H9 (cell line): ENCODE measurements around the gene CCL21. TPM values are rescaled to one million over a fixed set of nuclear protein-coding genes. Genes with fewer than 3 reads are reported as not detected.

Source experiments
- DNase-seq: peaks from one replicate; pipeline ENCODE4 v3.0.0-alpha.2; 2017
- H2AFZ ChIP-seq: one replicate; pipeline ENCODE4 v1.6.1; 2013; ENCODE audit warnings: mild to moderate bottlenecking, low read length, control low read depth, moderate library complexity
- H2AK5ac ChIP-seq: 2 replicates; pipeline ENCODE4 v1.6.1; 2013; ENCODE audit warnings: low read length, control low read depth, mixed read lengths; ENCODE audit not compliant: insufficient read length
- H2BK120ac ChIP-seq: one replicate; pipeline ENCODE4 v1.6.1; 2013; ENCODE audit warnings: low read depth, mild to moderate bottlenecking, low read length, control low read depth, inconsistent platforms; ENCODE audit not compliant: poor library complexity, severe bottlenecking
- H2BK12ac ChIP-seq: 2 replicates; pipeline ENCODE4 v1.6.1; 2013; ENCODE audit warnings: low read length, control low read depth, mixed read lengths, low read depth; ENCODE audit not compliant: insufficient read length
- H2BK15ac ChIP-seq: 2 replicates; pipeline ENCODE4 v1.6.1; 2013; ENCODE audit warnings: low read depth, low read length, control low read depth
- H2BK20ac ChIP-seq: one replicate; pipeline ENCODE4 v1.6.1; 2013; ENCODE audit warnings: low read depth, mild to moderate bottlenecking, low read length, control low read depth, inconsistent platforms; ENCODE audit not compliant: poor library complexity, severe bottlenecking
- H2BK5ac ChIP-seq: 2 replicates; pipeline ENCODE4 v1.6.1; 2013; ENCODE audit warnings: low read length, control low read depth, mixed read lengths; ENCODE audit not compliant: insufficient read length
- H3K14ac ChIP-seq: 2 replicates; pipeline ENCODE4 v1.6.1; 2013; ENCODE audit warnings: low read length, control low read depth; ENCODE audit not compliant: insufficient read depth
- H3K18ac ChIP-seq: 2 replicates; pipeline ENCODE4 v1.6.1; 2013; ENCODE audit warnings: low read depth, mild to moderate bottlenecking, mixed read lengths, low read length, control low read depth; ENCODE audit not compliant: insufficient read length
- H3K23ac ChIP-seq: 2 replicates; pipeline ENCODE4 v1.6.1; 2013; ENCODE audit warnings: low read length, control low read depth, mixed read lengths, low read depth; ENCODE audit not compliant: insufficient read length
- H3K23me2 ChIP-seq: 2 replicates; pipeline ENCODE4 v1.6.1; 2013; ENCODE audit warnings: low read depth, mild to moderate bottlenecking, mixed read lengths, low read length, control low read depth; ENCODE audit not compliant: insufficient read length, poor library complexity, severe bottlenecking
- H3K27ac ChIP-seq: 2 replicates; pipeline ENCODE4 v1.5.1; 2013; ENCODE audit warnings: low read length, control low read depth, mixed read lengths, low read depth; ENCODE audit not compliant: insufficient read length
- H3K27me3 ChIP-seq: 2 replicates; pipeline ENCODE4 v1.6.1; 2013; ENCODE audit warnings: low read length, control low read depth, inconsistent platforms; ENCODE audit not compliant: insufficient read depth
- H3K4ac ChIP-seq: 2 replicates; pipeline ENCODE4 v1.6.1; 2013; ENCODE audit warnings: low read depth, mild to moderate bottlenecking, control low read depth, inconsistent platforms, low read length, moderate library complexity
- H3K4me1 ChIP-seq: 2 replicates; pipeline ENCODE4 v1.6.1; 2013; ENCODE audit warnings: low read length, control low read depth, inconsistent platforms; ENCODE audit not compliant: insufficient read depth
- H3K4me2 ChIP-seq: 2 replicates; pipeline ENCODE4 v1.6.1; 2013; ENCODE audit warnings: low read length, control low read depth, mixed read lengths; ENCODE audit not compliant: insufficient read length, insufficient read depth
- H3K56ac ChIP-seq: 2 replicates; pipeline ENCODE4 v1.6.1; 2013; ENCODE audit warnings: low read depth, mild to moderate bottlenecking, mixed read lengths, low read length, control low read depth; ENCODE audit not compliant: insufficient read length
- H3K79me1 ChIP-seq: 2 replicates; pipeline ENCODE4 v1.6.1; 2013; ENCODE audit warnings: low read depth, mild to moderate bottlenecking, moderate library complexity, low read length, control low read depth, inconsistent platforms; ENCODE audit not compliant: insufficient read depth, poor library complexity, severe bottlenecking
- H3K79me2 ChIP-seq: 2 replicates; pipeline ENCODE4 v1.6.1; 2013; ENCODE audit warnings: low read length, control low read depth, inconsistent platforms; ENCODE audit not compliant: insufficient read depth
- H3K9ac ChIP-seq: 2 replicates; pipeline ENCODE4 v1.6.1; 2013; ENCODE audit warnings: low read length, control low read depth, mixed read lengths; ENCODE audit not compliant: insufficient read length; ENCODE audit errors: extremely low read depth
- H3K9me3 ChIP-seq: one replicate; pipeline ENCODE4 v1.6.1; 2013; ENCODE audit warnings: low read depth, low read length, inconsistent platforms; ENCODE audit not compliant: control insufficient read depth
- H3T11ph ChIP-seq: one replicate; pipeline ENCODE4 v1.6.1; 2013; ENCODE audit warnings: mild to moderate bottlenecking, low read length, control low read depth, inconsistent platforms
- H4K20me1 ChIP-seq: one replicate; pipeline ENCODE4 v1.6.1; 2013; ENCODE audit not compliant: control insufficient read depth, insufficient read length, insufficient read depth
- H4K5ac ChIP-seq: 2 replicates; pipeline ENCODE4 v1.6.1; 2013; ENCODE audit warnings: low read depth, mild to moderate bottlenecking, mixed read lengths, low read length, control low read depth; ENCODE audit not compliant: insufficient read length
- H4K8ac ChIP-seq: replicated peaks from 2 replicates; pipeline ENCODE4 v1.6.1; 2013; ENCODE audit warnings: low read length, control low read depth, mixed read lengths, low read depth; ENCODE audit not compliant: insufficient read length
- H4K91ac ChIP-seq: 2 replicates; pipeline ENCODE4 v1.6.1; 2013; ENCODE audit warnings: low read depth, mild to moderate bottlenecking, moderate library complexity, mixed read lengths, low read length, control low read depth; ENCODE audit not compliant: insufficient read length
- H3K27ac Mint-ChIP-seq, 3 experiments: 2 replicates in 2 of 3; 3 replicates in 1 of 3; pipeline ENCODE4 v1.8.0; 2020 to 2021; ENCODE audit warnings: mixed read lengths in 3 of 3, mild to moderate bottlenecking in 1 of 3, moderate library complexity in 1 of 3
- H3K27me3 Mint-ChIP-seq: 2 replicates; pipeline ENCODE4 v1.8.0; 2021; ENCODE audit warnings: low read depth, mild to moderate bottlenecking, moderate library complexity, mixed read lengths
- H3K36me3 Mint-ChIP-seq, 3 experiments: 2 replicates in 2 of 3; 3 replicates in 1 of 3; pipeline ENCODE4 v1.8.0; 2020 to 2021; ENCODE audit warnings: low read depth in 3 of 3, mixed read lengths in 3 of 3; ENCODE audit not compliant: insufficient read depth in 1 of 3
- H3K4me1 Mint-ChIP-seq, 2 experiments: 2 replicates each; pipeline ENCODE4 v1.8.0; 2020; ENCODE audit warnings: mixed read lengths in 2 of 2
- H3K4me3 Mint-ChIP-seq, 2 experiments: 2 replicates in 1 of 2; 3 replicates in 1 of 2; pipeline ENCODE4 v1.8.0; 2020 to 2021; ENCODE audit warnings: mild to moderate bottlenecking in 2 of 2, mixed read lengths in 2 of 2, moderate library complexity in 1 of 2
- H3K9me3 Mint-ChIP-seq, 2 experiments: 2 replicates in 1 of 2; 3 replicates in 1 of 2; pipeline ENCODE4 v1.8.0; 2020; ENCODE audit warnings: mild to moderate bottlenecking in 2 of 2, mixed read lengths in 2 of 2, moderate library complexity in 1 of 2
- CTCF ChIP-seq: fragments of 200-600 bp; sonication (generic); conservative IDR thresholded peaks from 3 replicates; pipeline ENCODE4 v1.8.0; 2021; ENCODE audit warnings: antibody characterized with exemption, mild to moderate bottlenecking
- WGBS: extraction: QIAGEN DNeasy Blood & Tissue Kit; methylation state at CpG from one replicate; pipeline ENCODE4 v1.1.7; 2013; ENCODE audit warnings: missing lambda C conversion rate, low lambda C conversion rate, mixed read lengths; ENCODE audit not compliant: insufficient read length; ENCODE audit errors: extremely low coverage; 5-methylcytosine and 5-hydroxymethylcytosine counted together
- total RNA-seq: library from RNA; stranded (reverse); gene quantifications from 2 replicates; pipeline ENCODE4 v1.2.1, GENCODE V29; 2021

Gene CCL21
- total RNA-seq, 1 experiment from 2014 or later = not detected

- no peak for TF ChIP-seq CTCF
- H3K79me1 ChIP-seq = no peaks in the 10 kb centered on the region
- no CpG with 5 or more reads among the region's 1 CpG for WGBS
Observed at GRCh38 chr9:34732478-34732877, 22.5 kb upstream of the CCL21 start.

More at GRCh38 chr9:34732478-34732877, 22.5 kb upstream of the CCL21 start:
- H2AFZ ChIP-seq = no peak overlapping the region
- H3K4me2 ChIP-seq = no peak overlapping the region
- H2BK20ac ChIP-seq = no peak overlapping the region
- no peaks in the 10 kb centered on the region for H3K4me1 ChIP-seq
- no peaks in the 10 kb centered on the region for H3K9me3 Mint-ChIP-seq
- no peak overlapping the region for H4K8ac ChIP-seq
- no peak overlapping the region for H3K9ac ChIP-seq
- H3K4me1 Mint-ChIP-seq = no peaks in the 10 kb centered on the region
- H2AK5ac ChIP-seq = no peak overlapping the region
- peaks cover 6% of the 10 kb centered on the region for H3K27me3 Mint-ChIP-seq
- no peak overlapping the region for H4K5ac ChIP-seq
- no peak overlapping the region for H3K56ac ChIP-seq
- H2BK12ac ChIP-seq = no peak overlapping the region
- no peak overlapping the region for H3K4ac ChIP-seq
- no peaks in the 10 kb centered on the region for H3K23me2 ChIP-seq
- H3T11ph ChIP-seq = no peak overlapping the region
- H4K91ac ChIP-seq = no peak overlapping the region
- no peak overlapping the region for H2BK15ac ChIP-seq
- no peak overlapping the region for H2BK120ac ChIP-seq
- no peaks in the 10 kb centered on the region for H3K9me3 ChIP-seq
- H4K20me1 ChIP-seq = no peaks in the 10 kb centered on the region
- DNase-seq = no peak
- H3K18ac ChIP-seq = no peak overlapping the region
- H3K27ac ChIP-seq = no peak overlapping the region
- no peak overlapping the region for H3K27ac Mint-ChIP-seq
- H3K36me3 Mint-ChIP-seq = no peaks in the 10 kb centered on the region
- H2BK5ac ChIP-seq = no peak overlapping the region
- H3K79me2 ChIP-seq = no peaks in the 10 kb centered on the region
- H3K14ac ChIP-seq = no peak overlapping the region
- no peaks in the 10 kb centered on the region for H3K27me3 ChIP-seq
- no peak overlapping the region for H3K23ac ChIP-seq
- no peak overlapping the region for H3K4me3 Mint-ChIP-seq
